Measurements from ENCODE around the gene ZDHHC20. TPM values are rescaled to one million over a fixed set of nuclear protein-coding genes. Genes with fewer than 3 reads are reported as not detected.

The ZDHHC20 gene
- total RNA-seq, 3 donors from 2014 or later: 55.2 to 77.4 (median 74.4) TPM

- no peaks in the 10 kb centered on the region for H3K9me3 ChIP-seq
- DNase-seq (no peak), ATAC-seq (no peak)
- no peaks in the 10 kb centered on the region for H3K4me1 ChIP-seq (ENCODE audit: low read depth)
- TF ChIP-seq CTCF (IDR thresholded peaks at IDR 0.05): no peak
- no peak overlapping the region for H3K4me3 ChIP-seq
- intact Hi-C loops (cut with DNase I, micrococcal nuclease): no loop called here
- H3K36me3 ChIP-seq (ENCODE audit: low read depth): no peaks in the 10 kb centered on the region
Measured at GRCh38 chr13:21361706-21362105, 97.4 kb downstream of the ZDHHC20 start.

GRCh38 chr13:21361123-21361522, 98.0 kb downstream of the ZDHHC20 start:
- ATAC-seq (no peak), DNase-seq (no peak)
- Histone ChIP-seq H3K4me1 (ENCODE audit: low read depth) (no peaks in the 10 kb centered on the region), H3K9me3 (no peaks in the 10 kb centered on the region), H3K36me3 (ENCODE audit: low read depth) (no peaks in the 10 kb centered on the region), H3K4me3 (no peak overlapping the region)
- TF ChIP-seq CTCF (IDR thresholded peaks at IDR 0.05): no peak
- intact Hi-C loops (cut with DNase I, micrococcal nuclease): no loop called here

GRCh38 chr13:21360463-21360862, 98.6 kb downstream of the ZDHHC20 start:
- no peaks in the 10 kb centered on the region for H3K36me3 ChIP-seq (ENCODE audit: low read depth)
- DNase-seq: no peak
- H3K4me3 ChIP-seq: no peak overlapping the region
- intact Hi-C loops (cut with DNase I, micrococcal nuclease): no loop called here
- ATAC-seq: no peak
- no peaks in the 10 kb centered on the region for H3K9me3 ChIP-seq
- no peak for TF ChIP-seq CTCF (IDR thresholded peaks at IDR 0.05)
- no peaks in the 10 kb centered on the region for H3K4me1 ChIP-seq (ENCODE audit: low read depth)

- no peak for TF ChIP-seq CTCF (IDR thresholded peaks at IDR 0.05)
- Histone ChIP-seq H3K36me3 (ENCODE audit: low read depth) (no peaks in the 10 kb centered on the region), H3K9me3 (no peaks in the 10 kb centered on the region), H3K4me3 (no peak overlapping the region), H3K4me1 (ENCODE audit: low read depth) (no peaks in the 10 kb centered on the region)
- ATAC-seq (no peak), DNase-seq (no peak)
- intact Hi-C loops (cut with DNase I, micrococcal nuclease): no loop called here
Measured at GRCh38 chr13:21359855-21360254, 99.2 kb downstream of the ZDHHC20 start.

- intact Hi-C loops (cut with DNase I, micrococcal nuclease): no loop called here
- H3K4me1 ChIP-seq (ENCODE audit: low read depth): no peaks in the 10 kb centered on the region
- TF ChIP-seq CTCF (IDR thresholded peaks at IDR 0.05): no peak
- H3K9me3 ChIP-seq: no peaks in the 10 kb centered on the region
- no peaks in the 10 kb centered on the region for H3K36me3 ChIP-seq (ENCODE audit: low read depth)
- ATAC-seq (no peak), DNase-seq (no peak)
- H3K4me3 ChIP-seq: no peak overlapping the region
Measured at GRCh38 chr13:21355304-21355703, 103.8 kb downstream of the ZDHHC20 start.

GRCh38 chr13:21354721-21355120, 104.4 kb downstream of the ZDHHC20 start:
- DNase-seq: no peak
- Histone ChIP-seq H3K36me3 (ENCODE audit: low read depth) (no peaks in the 10 kb centered on the region), H3K4me3 (no peak overlapping the region), H3K9me3 (no peaks in the 10 kb centered on the region), H3K4me1 (ENCODE audit: low read depth) (no peaks in the 10 kb centered on the region)
- TF ChIP-seq CTCF (IDR thresholded peaks at IDR 0.05): no peak
- ATAC-seq: no peak
- intact Hi-C loops (cut with DNase I, micrococcal nuclease): no loop called here

Measured in mucosa of descending colon (tissue), 3 donors.